A549 (cell line): ENCODE results near the gene AKAP8.

Experiments
- CTCF ChIP-seq: fragments of >200 bp; sonication (Bioruptor Twin); formaldehyde crosslinking; IDR thresholded peaks from 3 replicates; pipeline ENCODE4 v1.5.1; 2016
- GATA3 ChIP-seq: IDR thresholded peaks from 2 replicates; pipeline ENCODE4 v1.6.1; 2012; ENCODE audit warnings: borderline replicate concordance
- MAX ChIP-seq: IDR thresholded peaks from 2 replicates; pipeline ENCODE4 v1.6.1; 2012
- POLR2A ChIP-seq: IDR thresholded peaks from 2 replicates; pipeline ENCODE4 v1.6.1; 2012; ENCODE audit warnings: mild to moderate bottlenecking, low read length
- REST ChIP-seq: fragments of 200-600 bp; sonication (generic); IDR thresholded peaks from 2 replicates; pipeline ENCODE4 v1.6.1; 2016; ENCODE audit warnings: antibody characterized with exemption, mild to moderate bottlenecking, moderate library complexity
- ZNF302 ChIP-seq: fragments of 250-450 bp; sonication (Bioruptor Pico); IDR thresholded peaks from 2 replicates; pipeline ENCODE4 v1.9.0; 2021; ENCODE audit warnings: inconsistent platforms, mild to moderate bottlenecking, moderate library complexity

DNA sequence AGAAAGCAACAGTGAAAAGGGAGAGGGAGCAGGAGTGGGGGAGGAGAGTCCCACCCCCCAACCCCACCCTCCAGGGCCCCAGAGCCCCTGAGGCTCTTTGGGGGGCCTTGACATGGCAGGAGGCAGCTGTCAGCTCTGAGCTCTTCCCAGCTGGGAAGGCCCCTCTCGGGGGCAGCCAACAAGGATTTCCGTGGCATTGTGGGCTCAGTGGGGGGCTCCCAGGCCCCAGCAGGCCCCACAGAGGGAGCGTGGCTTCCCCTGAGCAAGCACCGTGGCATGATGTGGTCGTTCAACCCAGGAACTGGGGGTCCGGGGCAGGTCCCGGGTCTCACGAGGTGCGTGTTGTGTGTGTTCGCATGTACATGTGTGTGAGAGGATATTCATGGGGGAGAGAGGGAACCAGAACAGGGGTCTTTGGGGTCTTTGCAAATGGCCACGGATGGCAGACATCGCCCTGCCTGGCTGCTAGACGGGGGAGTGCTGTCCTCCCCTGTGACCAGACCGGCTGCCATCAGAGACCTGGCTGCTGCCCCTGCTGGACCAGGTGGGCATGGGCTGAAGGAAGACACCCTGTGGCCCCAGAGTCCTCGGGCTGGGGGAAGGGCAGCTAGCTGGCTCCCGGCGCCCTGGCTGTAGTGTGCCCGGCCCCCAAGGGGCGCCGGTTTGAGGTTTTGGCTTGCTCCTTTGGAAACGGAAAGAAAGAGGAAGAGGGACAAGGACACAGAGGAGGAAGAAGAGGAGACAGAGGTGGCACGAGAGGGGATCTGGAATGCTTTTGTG, 42.9 kb upstream of the AKAP8 start:
- no peak for TF ChIP-seq POLR2A
- no peak for TF ChIP-seq CTCF
- TF ChIP-seq REST: no peak
- TF ChIP-seq MAX: no peak
- TF ChIP-seq ZNF302: no peak
- no peak for TF ChIP-seq GATA3
